ENCODE measurements around the gene PRTFDC1. TPM values are rescaled to one million over a fixed set of nuclear protein-coding genes. Genes with fewer than 3 reads are reported as not detected.

The PRTFDC1 gene
- total RNA-seq, 1 experiment from 2014 or later: 15.8 TPM

DNA sequence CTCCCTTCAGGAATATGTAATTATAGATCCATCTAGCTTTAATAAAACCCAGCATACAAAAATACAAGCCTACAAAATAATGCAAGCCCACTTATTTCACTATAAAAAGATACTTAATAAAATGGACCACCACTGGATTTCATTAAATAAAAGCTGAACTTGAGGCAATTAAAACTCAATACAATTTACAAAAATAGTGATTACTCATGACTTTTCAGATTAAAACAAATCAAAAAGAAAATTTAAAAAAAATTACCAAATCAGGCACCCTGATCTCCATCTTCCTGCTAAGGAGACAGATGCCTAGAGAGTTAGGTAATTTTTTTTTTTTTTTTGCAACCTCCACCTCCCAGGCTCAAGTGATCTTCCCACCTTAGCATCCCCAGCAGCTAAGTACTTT is 41.8 kb downstream of the PRTFDC1 start:
- POLR2A ChIA-PET (ENCODE audit: unreplicated experiment): no interaction called here
- no peaks in the 10 kb centered on the region for H3K9me3 ChIP-seq (ENCODE audit: insufficient read depth, low read depth)
- intact Hi-C loops (cut with micrococcal nuclease; ENCODE audit: unreplicated experiment): no loop called here
- CTCF ChIA-PET: no interaction called here
- H4K20me1 ChIP-seq (ENCODE audit: insufficient read depth): no peaks in the 10 kb centered on the region
- DNase-seq: no peak
- H2AFZ ChIP-seq: no peak overlapping the region
- TF ChIP-seq, protein P1, sequence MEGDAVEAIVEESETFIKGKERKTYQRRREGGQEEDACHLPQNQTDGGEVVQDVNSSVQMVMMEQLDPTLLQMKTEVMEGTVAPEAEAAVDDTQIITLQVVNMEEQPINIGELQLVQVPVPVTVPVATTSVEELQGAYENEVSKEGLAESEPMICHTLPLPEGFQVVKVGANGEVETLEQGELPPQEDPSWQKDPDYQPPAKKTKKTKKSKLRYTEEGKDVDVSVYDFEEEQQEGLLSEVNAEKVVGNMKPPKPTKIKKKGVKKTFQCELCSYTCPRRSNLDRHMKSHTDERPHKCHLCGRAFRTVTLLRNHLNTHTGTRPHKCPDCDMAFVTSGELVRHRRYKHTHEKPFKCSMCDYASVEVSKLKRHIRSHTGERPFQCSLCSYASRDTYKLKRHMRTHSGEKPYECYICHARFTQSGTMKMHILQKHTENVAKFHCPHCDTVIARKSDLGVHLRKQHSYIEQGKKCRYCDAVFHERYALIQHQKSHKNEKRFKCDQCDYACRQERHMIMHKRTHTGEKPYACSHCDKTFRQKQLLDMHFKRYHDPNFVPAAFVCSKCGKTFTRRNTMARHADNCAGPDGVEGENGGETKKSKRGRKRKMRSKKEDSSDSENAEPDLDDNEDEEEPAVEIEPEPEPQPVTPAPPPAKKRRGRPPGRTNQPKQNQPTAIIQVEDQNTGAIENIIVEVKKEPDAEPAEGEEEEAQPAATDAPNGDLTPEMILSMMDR (conservative IDR thresholded peaks at IDR 0.05): no peak
- no peak for TF ChIP-seq EZH2 (IDR thresholded peaks at IDR 0.05; ENCODE audit: low read depth)
- BruUV-seq (replicated peaks): no TSS peak
- H3F3A ChIP-seq (ENCODE audit: insufficient read depth, low read depth): no peaks in the 10 kb centered on the region
- no peak overlapping the region for H3K27ac ChIP-seq
- no peaks in the 10 kb centered on the region for H3K79me2 ChIP-seq (ENCODE audit: low read depth)
- no peaks in the 10 kb centered on the region for H3K36me3 ChIP-seq (ENCODE audit: low read depth)
- H3K27me3 ChIP-seq (ENCODE audit: insufficient read depth, low read depth): no peaks in the 10 kb centered on the region
- H3K9me2 ChIP-seq (ENCODE audit: insufficient read depth): no peaks in the 10 kb centered on the region
- H3K4me2 ChIP-seq: no peak overlapping the region
- 0 out of 2 replicates have a peak, but pooled peaks cover 6% of the 10 kb centered on the region for H3K4me1 ChIP-seq (replicated peaks; ENCODE audit: insufficient read depth)
- H3K4me3 ChIP-seq: no peak overlapping the region

DNA sequence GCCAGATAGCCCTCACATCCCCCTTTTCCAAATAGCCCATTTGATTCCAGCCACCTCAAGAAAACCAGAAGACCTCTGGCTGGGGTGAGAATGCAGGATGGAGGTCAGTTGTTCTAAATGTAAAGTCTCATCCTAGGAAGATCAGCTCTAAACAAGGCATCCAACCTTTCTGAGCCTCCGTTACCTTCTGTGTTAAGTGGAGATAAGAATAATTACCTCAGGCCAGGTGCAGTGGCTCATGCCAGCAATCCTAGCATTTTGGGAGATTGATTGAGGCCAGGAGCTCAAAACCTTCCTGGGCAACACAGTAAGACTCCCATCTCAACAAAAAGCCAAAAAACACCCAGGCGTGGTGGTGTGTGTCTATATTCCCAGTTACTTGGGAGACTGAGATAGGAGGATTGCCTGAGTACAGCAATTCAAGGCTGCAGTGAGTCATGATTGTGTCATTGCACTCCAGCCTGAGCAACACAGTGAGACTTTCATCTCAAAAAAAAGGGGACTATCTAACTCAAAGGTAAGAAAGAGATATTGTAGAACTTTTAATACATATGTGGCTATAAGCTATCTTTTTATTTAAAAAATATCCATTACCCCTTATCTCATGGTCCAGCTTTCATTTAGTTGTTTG is 43.5 kb downstream of the PRTFDC1 start:
- H3K27me3 ChIP-seq (ENCODE audit: insufficient read depth, low read depth): no peaks in the 10 kb centered on the region
- H3K9me3 ChIP-seq (ENCODE audit: insufficient read depth, low read depth): no peaks in the 10 kb centered on the region
- no peaks in the 10 kb centered on the region for H3K79me2 ChIP-seq (ENCODE audit: low read depth)
- 0 out of 2 replicates have a peak, but pooled peaks cover 6% of the 10 kb centered on the region for H3K4me1 ChIP-seq (replicated peaks; ENCODE audit: insufficient read depth)
- no peaks in the 10 kb centered on the region for H3K36me3 ChIP-seq (ENCODE audit: low read depth)
- no peaks in the 10 kb centered on the region for H4K20me1 ChIP-seq (ENCODE audit: insufficient read depth)
- intact Hi-C loops (cut with micrococcal nuclease; ENCODE audit: unreplicated experiment): no loop called here
- H3K4me2 ChIP-seq: no peak overlapping the region
- TF ChIP-seq, protein P1 (conservative IDR thresholded peaks at IDR 0.05): no peak
- no peak for TF ChIP-seq EZH2 (IDR thresholded peaks at IDR 0.05; ENCODE audit: low read depth)
- no peaks in the 10 kb centered on the region for H3F3A ChIP-seq (ENCODE audit: insufficient read depth, low read depth)
- H3K4me3 ChIP-seq: no peak overlapping the region
- no TSS peak for BruUV-seq (replicated peaks)
- no peak for DNase-seq
- CTCF ChIA-PET: interaction anchor here (0.5 kb wide), 1 partner anchor 173 kb away, joined by 5 read pairs; no protein-coding TSS in a partner anchor
- H2AFZ ChIP-seq: no peak overlapping the region
- H3K9me2 ChIP-seq (ENCODE audit: insufficient read depth): no peaks in the 10 kb centered on the region
- H3K27ac ChIP-seq: no peak overlapping the region
- POLR2A ChIA-PET (ENCODE audit: unreplicated experiment): interaction anchor here (0.6 kb wide), 2 partner anchors 15 to 21 kb away, joined by 3 read pairs; no protein-coding TSS in a partner anchor

DNA sequence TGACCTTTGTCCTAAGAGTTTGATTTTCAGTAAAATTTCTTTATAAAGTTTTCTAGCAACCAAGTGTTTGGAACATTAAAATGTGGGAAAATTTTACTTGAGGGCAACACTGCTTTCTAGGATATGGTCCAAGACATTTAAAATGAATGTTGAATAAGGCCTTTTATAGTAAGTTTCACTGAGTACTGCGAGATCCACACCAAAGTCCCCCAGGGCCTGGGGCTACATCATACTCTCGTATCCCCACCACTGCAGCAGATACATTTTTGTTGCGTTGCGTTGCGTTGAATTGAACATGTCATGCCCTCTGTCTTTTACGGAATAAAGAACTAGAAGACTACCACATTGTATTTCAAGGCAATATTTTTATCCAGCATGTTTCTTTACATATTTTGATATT is 44.5 kb downstream of the PRTFDC1 start:
- H3K27me3 ChIP-seq (ENCODE audit: insufficient read depth, low read depth): no peaks in the 10 kb centered on the region
- H3K4me3 ChIP-seq: no peak overlapping the region
- no peaks in the 10 kb centered on the region for H3K9me3 ChIP-seq (ENCODE audit: insufficient read depth, low read depth)
- peaks cover 2% of the 10 kb centered on the region; the same call in 1 of the 2 replicates for H3F3A ChIP-seq (ENCODE audit: insufficient read depth, low read depth)
- H3K79me2 ChIP-seq (ENCODE audit: low read depth): no peaks in the 10 kb centered on the region
- CTCF ChIA-PET: no interaction called here
- H3K4me1 ChIP-seq (replicated peaks; ENCODE audit: insufficient read depth): peaks cover 9% of the 10 kb centered on the region; the same call in 1 of the 2 replicates
- BruUV-seq (replicated peaks): no TSS peak
- H3K9me2 ChIP-seq (ENCODE audit: insufficient read depth): no peaks in the 10 kb centered on the region
- no peak for DNase-seq
- H4K20me1 ChIP-seq (ENCODE audit: insufficient read depth): no peaks in the 10 kb centered on the region
- H3K27ac ChIP-seq: no peak overlapping the region
- H3K36me3 ChIP-seq (ENCODE audit: low read depth): no peaks in the 10 kb centered on the region
- intact Hi-C loops (cut with micrococcal nuclease; ENCODE audit: unreplicated experiment): no loop called here
- TF ChIP-seq EZH2 (IDR thresholded peaks at IDR 0.05; ENCODE audit: low read depth): no peak
- TF ChIP-seq, protein P1 (conservative IDR thresholded peaks at IDR 0.05): no peak
- H3K4me2 ChIP-seq: no peak overlapping the region
- POLR2A ChIA-PET (ENCODE audit: unreplicated experiment): no interaction called here
- no peak overlapping the region for H2AFZ ChIP-seq
